ENCODE data around the gene PTH2R.

The PTH2R gene

DNA sequence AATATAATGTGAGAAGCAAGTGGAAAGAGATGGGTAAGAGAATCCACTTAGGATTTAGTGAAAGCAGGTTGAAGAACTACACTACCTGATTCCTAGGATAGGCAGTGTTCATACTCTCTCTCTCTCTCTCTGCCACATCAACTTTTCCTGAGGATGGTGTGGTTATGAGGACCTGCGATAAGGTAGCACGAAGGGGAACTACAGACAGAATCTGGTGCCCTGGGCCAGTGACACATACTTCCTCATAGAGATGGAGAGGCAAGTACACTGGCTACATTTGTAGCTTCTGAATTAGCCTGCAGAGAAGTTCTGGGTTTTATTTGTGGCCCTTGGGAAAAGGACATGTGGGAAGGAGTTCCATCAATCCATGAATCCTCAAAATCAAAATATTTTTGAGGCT, 44.5 kb downstream of the PTH2R start:
- Histone ChIP-seq H3K27ac (ENCODE audit: low read depth, low read length) (no peak overlapping the region), H3F3A (ENCODE audit: control insufficient read depth, insufficient read depth) (no peaks in the 10 kb centered on the region), H3K4me2 (ENCODE audit: low read length) (no peak overlapping the region), H3K9me2 (replicated peaks; ENCODE audit: control insufficient read depth, low read length) (no peaks in the 10 kb centered on the region), H3K9me3 (ENCODE audit: control insufficient read depth, insufficient read depth, low read length) (no peaks in the 10 kb centered on the region), H4K20me1 (ENCODE audit: control insufficient read depth, insufficient read depth, low read depth, low read length) (no peaks in the 10 kb centered on the region), H3K27me3 (ENCODE audit: control insufficient read depth, low read length) (no peaks in the 10 kb centered on the region), H3K4me1 (ENCODE audit: control insufficient read depth, low read length) (no peaks in the 10 kb centered on the region), H3K79me2 (ENCODE audit: control insufficient read depth, low read length) (no peaks in the 10 kb centered on the region), H3K36me3 (ENCODE audit: control insufficient read depth, low read length) (no peaks in the 10 kb centered on the region), H3K4me3 (ENCODE audit: low read length) (no peak overlapping the region)
- TF ChIP-seq, protein P1, sequence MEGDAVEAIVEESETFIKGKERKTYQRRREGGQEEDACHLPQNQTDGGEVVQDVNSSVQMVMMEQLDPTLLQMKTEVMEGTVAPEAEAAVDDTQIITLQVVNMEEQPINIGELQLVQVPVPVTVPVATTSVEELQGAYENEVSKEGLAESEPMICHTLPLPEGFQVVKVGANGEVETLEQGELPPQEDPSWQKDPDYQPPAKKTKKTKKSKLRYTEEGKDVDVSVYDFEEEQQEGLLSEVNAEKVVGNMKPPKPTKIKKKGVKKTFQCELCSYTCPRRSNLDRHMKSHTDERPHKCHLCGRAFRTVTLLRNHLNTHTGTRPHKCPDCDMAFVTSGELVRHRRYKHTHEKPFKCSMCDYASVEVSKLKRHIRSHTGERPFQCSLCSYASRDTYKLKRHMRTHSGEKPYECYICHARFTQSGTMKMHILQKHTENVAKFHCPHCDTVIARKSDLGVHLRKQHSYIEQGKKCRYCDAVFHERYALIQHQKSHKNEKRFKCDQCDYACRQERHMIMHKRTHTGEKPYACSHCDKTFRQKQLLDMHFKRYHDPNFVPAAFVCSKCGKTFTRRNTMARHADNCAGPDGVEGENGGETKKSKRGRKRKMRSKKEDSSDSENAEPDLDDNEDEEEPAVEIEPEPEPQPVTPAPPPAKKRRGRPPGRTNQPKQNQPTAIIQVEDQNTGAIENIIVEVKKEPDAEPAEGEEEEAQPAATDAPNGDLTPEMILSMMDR (IDR thresholded peaks at IDR 0.05; ENCODE audit: low read depth, low read length, poor library complexity, severe bottlenecking): no peak

DNA sequence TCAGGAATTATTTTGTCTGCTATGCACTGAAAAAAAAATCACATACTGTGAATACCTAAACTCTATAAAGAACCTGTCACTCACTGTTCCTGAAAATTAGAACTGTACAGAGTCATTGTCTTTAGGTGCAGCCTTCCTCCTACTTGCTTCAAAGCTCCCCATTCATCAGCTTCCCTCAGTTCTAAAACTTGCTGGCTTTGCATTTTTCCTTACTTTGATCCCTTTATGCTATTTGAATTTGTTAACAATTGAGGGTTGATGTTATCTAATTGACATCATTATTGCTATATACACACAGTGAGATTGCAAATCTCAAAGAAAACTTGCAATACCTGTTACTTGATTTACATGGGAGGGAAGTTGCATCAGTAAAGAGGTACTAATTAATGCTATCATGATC, 48.3 kb downstream of the PTH2R start:
- no peak overlapping the region for H3K27ac ChIP-seq (ENCODE audit: low read depth, low read length)
- H4K20me1 ChIP-seq (ENCODE audit: control insufficient read depth, insufficient read depth, low read depth, low read length): no peaks in the 10 kb centered on the region
- no peaks in the 10 kb centered on the region for H3K9me2 ChIP-seq (replicated peaks; ENCODE audit: control insufficient read depth, low read length)
- no peaks in the 10 kb centered on the region for H3F3A ChIP-seq (ENCODE audit: control insufficient read depth, insufficient read depth)
- no peaks in the 10 kb centered on the region for H3K36me3 ChIP-seq (ENCODE audit: control insufficient read depth, low read length)
- H3K79me2 ChIP-seq (ENCODE audit: control insufficient read depth, low read length): no peaks in the 10 kb centered on the region
- H3K4me3 ChIP-seq (ENCODE audit: low read length): no peak overlapping the region
- TF ChIP-seq EZH2phosphoT487 (IDR thresholded peaks at IDR 0.05; ENCODE audit: borderline replicate concordance, low read length): no peak
- TF ChIP-seq, protein P1 (IDR thresholded peaks at IDR 0.05; ENCODE audit: low read depth, low read length, poor library complexity, severe bottlenecking): no peak
- no peaks in the 10 kb centered on the region for H3K27me3 ChIP-seq (ENCODE audit: control insufficient read depth, low read length)
- no peaks in the 10 kb centered on the region for H3K4me1 ChIP-seq (ENCODE audit: control insufficient read depth, low read length)
- H3K9me3 ChIP-seq (ENCODE audit: control insufficient read depth, insufficient read depth, low read length): no peaks in the 10 kb centered on the region
- no peak overlapping the region for H3K4me2 ChIP-seq (ENCODE audit: low read length)

DNA sequence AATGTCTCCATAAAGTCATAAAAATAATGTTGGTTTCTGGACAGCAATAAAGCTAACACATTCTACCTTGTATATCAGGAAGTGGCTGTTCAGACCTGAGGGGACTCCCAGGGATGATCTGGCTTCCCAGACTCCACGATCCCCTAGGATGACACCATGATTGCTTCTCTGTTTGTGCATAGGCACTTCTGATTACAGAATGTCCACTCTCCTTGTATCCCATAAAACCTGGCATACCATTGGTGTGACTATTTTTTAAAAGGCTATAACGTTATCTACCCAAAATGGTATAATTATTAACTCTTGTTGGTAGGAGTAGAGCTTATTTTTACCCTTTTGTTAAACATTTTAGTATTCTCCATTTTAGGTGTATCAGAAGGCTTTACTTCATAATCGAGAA, 57.1 kb downstream of the PTH2R start:
- Histone ChIP-seq H3K9me3 (ENCODE audit: control insufficient read depth, insufficient read depth, low read length) (no peaks in the 10 kb centered on the region), H3K27me3 (ENCODE audit: control insufficient read depth, low read length) (peaks cover 9% of the 10 kb centered on the region), H4K20me1 (ENCODE audit: control insufficient read depth, insufficient read depth, low read depth, low read length) (no peaks in the 10 kb centered on the region), H3K4me2 (ENCODE audit: low read length) (no peak overlapping the region), H3K9me2 (replicated peaks; ENCODE audit: control insufficient read depth, low read length) (no peaks in the 10 kb centered on the region), H3F3A (ENCODE audit: control insufficient read depth, insufficient read depth) (no peaks in the 10 kb centered on the region), H3K36me3 (ENCODE audit: control insufficient read depth, low read length) (no peaks in the 10 kb centered on the region), H3K79me2 (ENCODE audit: control insufficient read depth, low read length) (no peaks in the 10 kb centered on the region), H3K27ac (ENCODE audit: low read depth, low read length) (no peak overlapping the region), H3K4me3 (ENCODE audit: low read length) (no peak overlapping the region), H3K4me1 (ENCODE audit: control insufficient read depth, low read length) (no peaks in the 10 kb centered on the region)
- no peak for TF ChIP-seq EZH2phosphoT487 (IDR thresholded peaks at IDR 0.05; ENCODE audit: borderline replicate concordance, low read length)
- TF ChIP-seq, protein P1 (IDR thresholded peaks at IDR 0.05; ENCODE audit: low read depth, low read length, poor library complexity, severe bottlenecking): no peak

DNA sequence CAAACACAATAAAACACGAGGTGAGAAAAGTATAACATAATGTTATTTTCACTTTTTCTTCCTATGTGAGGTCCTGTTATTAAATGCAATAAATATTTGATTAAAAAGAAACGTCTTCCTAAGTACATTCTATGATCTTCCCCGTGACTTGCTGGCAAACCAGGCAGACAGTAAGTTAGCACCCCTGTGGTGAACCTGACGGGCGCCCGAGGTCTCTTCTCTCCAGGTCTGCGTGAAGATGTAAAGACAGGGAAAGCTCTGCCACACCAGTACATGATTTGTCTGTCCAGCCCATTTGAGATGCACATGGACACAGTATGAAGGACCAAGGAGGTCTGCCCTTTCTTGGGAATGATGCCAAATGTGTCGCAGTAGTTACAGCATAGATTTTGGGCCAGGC, 57.6 kb downstream of the PTH2R start:
- H3K27me3 ChIP-seq (ENCODE audit: control insufficient read depth, low read length): peaks cover 9% of the 10 kb centered on the region
- H3K79me2 ChIP-seq (ENCODE audit: control insufficient read depth, low read length): no peaks in the 10 kb centered on the region
- H3K9me2 ChIP-seq (replicated peaks; ENCODE audit: control insufficient read depth, low read length): no peaks in the 10 kb centered on the region
- TF ChIP-seq, protein P1 (IDR thresholded peaks at IDR 0.05; ENCODE audit: low read depth, low read length, poor library complexity, severe bottlenecking): no peak
- no peak for TF ChIP-seq EZH2phosphoT487 (IDR thresholded peaks at IDR 0.05; ENCODE audit: borderline replicate concordance, low read length)
- H3K4me3 ChIP-seq (ENCODE audit: low read length): no peak overlapping the region
- no peak overlapping the region for H3K4me2 ChIP-seq (ENCODE audit: low read length)
- H3F3A ChIP-seq (ENCODE audit: control insufficient read depth, insufficient read depth): no peaks in the 10 kb centered on the region
- no peaks in the 10 kb centered on the region for H3K36me3 ChIP-seq (ENCODE audit: control insufficient read depth, low read length)
- no peaks in the 10 kb centered on the region for H4K20me1 ChIP-seq (ENCODE audit: control insufficient read depth, insufficient read depth, low read depth, low read length)
- H3K9me3 ChIP-seq (ENCODE audit: control insufficient read depth, insufficient read depth, low read length): no peaks in the 10 kb centered on the region
- no peaks in the 10 kb centered on the region for H3K4me1 ChIP-seq (ENCODE audit: control insufficient read depth, low read length)
- H3K27ac ChIP-seq (ENCODE audit: low read depth, low read length): no peak overlapping the region

Data from DOHH2 (cell line).